H9 (cell line): ENCODE measurements around the gene NCDN. TPM values are rescaled to one million over a fixed set of nuclear protein-coding genes. Genes with fewer than 3 reads are reported as not detected.

Experiments used
- DNase-seq: peaks from one replicate; pipeline ENCODE4 v3.0.0-alpha.2; 2017
- H2AFZ ChIP-seq: one replicate; pipeline ENCODE4 v1.6.1; 2013; ENCODE audit warnings: mild to moderate bottlenecking, low read length, control low read depth, moderate library complexity
- H2AK5ac ChIP-seq: 2 replicates; pipeline ENCODE4 v1.6.1; 2013; ENCODE audit warnings: low read length, control low read depth, mixed read lengths; ENCODE audit not compliant: insufficient read length
- H2BK120ac ChIP-seq: one replicate; pipeline ENCODE4 v1.6.1; 2013; ENCODE audit warnings: low read depth, mild to moderate bottlenecking, low read length, control low read depth, inconsistent platforms; ENCODE audit not compliant: poor library complexity, severe bottlenecking
- H2BK12ac ChIP-seq: 2 replicates; pipeline ENCODE4 v1.6.1; 2013; ENCODE audit warnings: low read length, control low read depth, mixed read lengths, low read depth; ENCODE audit not compliant: insufficient read length
- H2BK15ac ChIP-seq: 2 replicates; pipeline ENCODE4 v1.6.1; 2013; ENCODE audit warnings: low read depth, low read length, control low read depth
- H2BK20ac ChIP-seq: one replicate; pipeline ENCODE4 v1.6.1; 2013; ENCODE audit warnings: low read depth, mild to moderate bottlenecking, low read length, control low read depth, inconsistent platforms; ENCODE audit not compliant: poor library complexity, severe bottlenecking
- H2BK5ac ChIP-seq: 2 replicates; pipeline ENCODE4 v1.6.1; 2013; ENCODE audit warnings: low read length, control low read depth, mixed read lengths; ENCODE audit not compliant: insufficient read length
- H3K14ac ChIP-seq: 2 replicates; pipeline ENCODE4 v1.6.1; 2013; ENCODE audit warnings: low read length, control low read depth; ENCODE audit not compliant: insufficient read depth
- H3K18ac ChIP-seq: 2 replicates; pipeline ENCODE4 v1.6.1; 2013; ENCODE audit warnings: low read depth, mild to moderate bottlenecking, mixed read lengths, low read length, control low read depth; ENCODE audit not compliant: insufficient read length
- H3K23ac ChIP-seq: 2 replicates; pipeline ENCODE4 v1.6.1; 2013; ENCODE audit warnings: low read length, control low read depth, mixed read lengths, low read depth; ENCODE audit not compliant: insufficient read length
- H3K23me2 ChIP-seq: 2 replicates; pipeline ENCODE4 v1.6.1; 2013; ENCODE audit warnings: low read depth, mild to moderate bottlenecking, mixed read lengths, low read length, control low read depth; ENCODE audit not compliant: insufficient read length, poor library complexity, severe bottlenecking
- H3K27ac ChIP-seq: 2 replicates; pipeline ENCODE4 v1.5.1; 2013; ENCODE audit warnings: low read length, control low read depth, mixed read lengths, low read depth; ENCODE audit not compliant: insufficient read length
- H3K27me3 ChIP-seq: 2 replicates; pipeline ENCODE4 v1.6.1; 2013; ENCODE audit warnings: low read length, control low read depth, inconsistent platforms; ENCODE audit not compliant: insufficient read depth
- H3K4ac ChIP-seq: 2 replicates; pipeline ENCODE4 v1.6.1; 2013; ENCODE audit warnings: low read depth, mild to moderate bottlenecking, control low read depth, inconsistent platforms, low read length, moderate library complexity
- H3K4me1 ChIP-seq: 2 replicates; pipeline ENCODE4 v1.6.1; 2013; ENCODE audit warnings: low read length, control low read depth, inconsistent platforms; ENCODE audit not compliant: insufficient read depth
- H3K4me2 ChIP-seq: 2 replicates; pipeline ENCODE4 v1.6.1; 2013; ENCODE audit warnings: low read length, control low read depth, mixed read lengths; ENCODE audit not compliant: insufficient read length, insufficient read depth
- H3K56ac ChIP-seq: 2 replicates; pipeline ENCODE4 v1.6.1; 2013; ENCODE audit warnings: low read depth, mild to moderate bottlenecking, mixed read lengths, low read length, control low read depth; ENCODE audit not compliant: insufficient read length
- H3K79me1 ChIP-seq: 2 replicates; pipeline ENCODE4 v1.6.1; 2013; ENCODE audit warnings: low read depth, mild to moderate bottlenecking, moderate library complexity, low read length, control low read depth, inconsistent platforms; ENCODE audit not compliant: insufficient read depth, poor library complexity, severe bottlenecking
- H3K79me2 ChIP-seq: 2 replicates; pipeline ENCODE4 v1.6.1; 2013; ENCODE audit warnings: low read length, control low read depth, inconsistent platforms; ENCODE audit not compliant: insufficient read depth
- H3K9ac ChIP-seq: 2 replicates; pipeline ENCODE4 v1.6.1; 2013; ENCODE audit warnings: low read length, control low read depth, mixed read lengths; ENCODE audit not compliant: insufficient read length; ENCODE audit errors: extremely low read depth
- H3K9me3 ChIP-seq: one replicate; pipeline ENCODE4 v1.6.1; 2013; ENCODE audit warnings: low read depth, low read length, inconsistent platforms; ENCODE audit not compliant: control insufficient read depth
- H3T11ph ChIP-seq: one replicate; pipeline ENCODE4 v1.6.1; 2013; ENCODE audit warnings: mild to moderate bottlenecking, low read length, control low read depth, inconsistent platforms
- H4K20me1 ChIP-seq: one replicate; pipeline ENCODE4 v1.6.1; 2013; ENCODE audit not compliant: control insufficient read depth, insufficient read length, insufficient read depth
- H4K5ac ChIP-seq: 2 replicates; pipeline ENCODE4 v1.6.1; 2013; ENCODE audit warnings: low read depth, mild to moderate bottlenecking, mixed read lengths, low read length, control low read depth; ENCODE audit not compliant: insufficient read length
- H4K8ac ChIP-seq: replicated peaks from 2 replicates; pipeline ENCODE4 v1.6.1; 2013; ENCODE audit warnings: low read length, control low read depth, mixed read lengths, low read depth; ENCODE audit not compliant: insufficient read length
- H4K91ac ChIP-seq: 2 replicates; pipeline ENCODE4 v1.6.1; 2013; ENCODE audit warnings: low read depth, mild to moderate bottlenecking, moderate library complexity, mixed read lengths, low read length, control low read depth; ENCODE audit not compliant: insufficient read length
- H3K27ac Mint-ChIP-seq, 3 experiments: 2 replicates in 2 of 3; 3 replicates in 1 of 3; pipeline ENCODE4 v1.8.0; 2020 to 2021; ENCODE audit warnings: mixed read lengths in 3 of 3, mild to moderate bottlenecking in 1 of 3, moderate library complexity in 1 of 3
- H3K27me3 Mint-ChIP-seq: 2 replicates; pipeline ENCODE4 v1.8.0; 2021; ENCODE audit warnings: low read depth, mild to moderate bottlenecking, moderate library complexity, mixed read lengths
- H3K36me3 Mint-ChIP-seq, 3 experiments: 2 replicates in 2 of 3; 3 replicates in 1 of 3; pipeline ENCODE4 v1.8.0; 2020 to 2021; ENCODE audit warnings: low read depth in 3 of 3, mixed read lengths in 3 of 3; ENCODE audit not compliant: insufficient read depth in 1 of 3
- H3K4me1 Mint-ChIP-seq, 2 experiments: 2 replicates each; pipeline ENCODE4 v1.8.0; 2020; ENCODE audit warnings: mixed read lengths in 2 of 2
- H3K4me3 Mint-ChIP-seq, 2 experiments: 2 replicates in 1 of 2; 3 replicates in 1 of 2; pipeline ENCODE4 v1.8.0; 2020 to 2021; ENCODE audit warnings: mild to moderate bottlenecking in 2 of 2, mixed read lengths in 2 of 2, moderate library complexity in 1 of 2
- H3K9me3 Mint-ChIP-seq, 2 experiments: 2 replicates in 1 of 2; 3 replicates in 1 of 2; pipeline ENCODE4 v1.8.0; 2020; ENCODE audit warnings: mild to moderate bottlenecking in 2 of 2, mixed read lengths in 2 of 2, moderate library complexity in 1 of 2
- CTCF ChIP-seq: fragments of 200-600 bp; sonication (generic); conservative IDR thresholded peaks from 3 replicates; pipeline ENCODE4 v1.8.0; 2021; ENCODE audit warnings: antibody characterized with exemption, mild to moderate bottlenecking
- WGBS: extraction: QIAGEN DNeasy Blood & Tissue Kit; methylation state at CpG from one replicate; pipeline ENCODE4 v1.1.7; 2013; ENCODE audit warnings: missing lambda C conversion rate, low lambda C conversion rate, mixed read lengths; ENCODE audit not compliant: insufficient read length; ENCODE audit errors: extremely low coverage; 5-methylcytosine and 5-hydroxymethylcytosine counted together
- total RNA-seq: library from RNA; stranded (reverse); gene quantifications from 2 replicates; pipeline ENCODE4 v1.2.1, GENCODE V29; 2021

The NCDN gene
- total RNA-seq, 1 experiment from 2014 or later: 44.2 TPM

- Histone ChIP-seq H3T11ph (no peak overlapping the region), H2BK5ac (no peak overlapping the region), H3K4me2 (no peak overlapping the region), H3K79me2 (no peaks in the 10 kb centered on the region), H3K23ac (no peak overlapping the region), H2BK20ac (no peak overlapping the region), H3K9me3 (no peaks in the 10 kb centered on the region), H3K9ac (no peak overlapping the region), H3K4ac (no peak overlapping the region), H3K79me1 (no peaks in the 10 kb centered on the region), H3K18ac (no peak overlapping the region), H4K8ac (no peak overlapping the region), H3K27ac (no peak overlapping the region), H3K27me3 (peaks cover 24% of the 10 kb centered on the region), H3K56ac (no peak overlapping the region), H2AK5ac (no peak overlapping the region), H4K5ac (no peak overlapping the region), H2AFZ (no peak overlapping the region), H3K23me2 (peaks cover 2% of the 10 kb centered on the region), H4K91ac (no peak overlapping the region), H2BK12ac (no peak overlapping the region), H2BK120ac (no peak overlapping the region), H2BK15ac (no peak overlapping the region), H4K20me1 (no peaks in the 10 kb centered on the region), H3K14ac (no peak overlapping the region), H3K4me1 (no peaks in the 10 kb centered on the region)
- H3K36me3 Mint-ChIP-seq: peaks cover 10 to 29% (median 25%) of the 10 kb centered on the region in 3 experiments
- peaks cover 12 to 14% of the 10 kb centered on the region in 2 experiments for H3K4me1 Mint-ChIP-seq
- no peak overlapping the region for H3K27ac Mint-ChIP-seq
- H3K9me3 Mint-ChIP-seq: no peaks in the 10 kb centered on the region; a peak in 1 of 5 replicates
- TF ChIP-seq CTCF: no peak
- WGBS: no CpG with 5 or more reads among the region's 9 CpGs
- H3K4me3 Mint-ChIP-seq: no peak overlapping the region
- peaks cover 49% of the 10 kb centered on the region for H3K27me3 Mint-ChIP-seq
- DNase-seq: no peak
These were observed 10.5 kb downstream of the NCDN start for GRCh38 chr1:35567947-35568558.
